VCaP (cell line): ENCODE measurements around the gene SLC25A12.

ENCODE experiments used
- H3K27ac ChIP-seq: fragments of 450-650 bp; 2 replicates; pipeline ENCODE4 v1.5.1; 2017
- TF ChIP-seq, protein P1 (sequence below): fragments of 450-650 bp; conservative IDR thresholded peaks from 2 replicates; pipeline ENCODE4 v1.5.1; 2017; ENCODE audit warnings: mild to moderate bottlenecking, moderate library complexity

The SLC25A12 gene

DNA sequence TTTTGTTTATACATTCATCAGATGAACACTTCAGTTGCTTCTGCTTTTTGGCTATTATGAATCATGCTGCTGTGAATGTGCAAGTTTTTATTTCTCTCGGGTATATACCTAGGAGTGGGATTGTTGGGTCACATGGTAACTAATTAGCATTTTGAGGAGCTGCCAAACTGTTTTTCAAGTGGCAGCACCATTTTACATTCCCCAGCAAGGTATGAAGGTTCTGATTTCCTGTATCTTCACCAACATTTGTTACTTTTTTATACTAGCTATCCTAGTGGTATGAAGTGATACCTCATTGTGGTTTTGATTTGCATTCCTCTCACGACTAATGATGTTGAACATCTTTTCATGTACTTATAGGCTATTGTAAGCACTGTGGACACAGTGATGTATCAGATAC lies 152.9 kb downstream of the SLC25A12 start:
- H3K27ac ChIP-seq, result no peak overlapping the region
- TF ChIP-seq, protein P1, sequence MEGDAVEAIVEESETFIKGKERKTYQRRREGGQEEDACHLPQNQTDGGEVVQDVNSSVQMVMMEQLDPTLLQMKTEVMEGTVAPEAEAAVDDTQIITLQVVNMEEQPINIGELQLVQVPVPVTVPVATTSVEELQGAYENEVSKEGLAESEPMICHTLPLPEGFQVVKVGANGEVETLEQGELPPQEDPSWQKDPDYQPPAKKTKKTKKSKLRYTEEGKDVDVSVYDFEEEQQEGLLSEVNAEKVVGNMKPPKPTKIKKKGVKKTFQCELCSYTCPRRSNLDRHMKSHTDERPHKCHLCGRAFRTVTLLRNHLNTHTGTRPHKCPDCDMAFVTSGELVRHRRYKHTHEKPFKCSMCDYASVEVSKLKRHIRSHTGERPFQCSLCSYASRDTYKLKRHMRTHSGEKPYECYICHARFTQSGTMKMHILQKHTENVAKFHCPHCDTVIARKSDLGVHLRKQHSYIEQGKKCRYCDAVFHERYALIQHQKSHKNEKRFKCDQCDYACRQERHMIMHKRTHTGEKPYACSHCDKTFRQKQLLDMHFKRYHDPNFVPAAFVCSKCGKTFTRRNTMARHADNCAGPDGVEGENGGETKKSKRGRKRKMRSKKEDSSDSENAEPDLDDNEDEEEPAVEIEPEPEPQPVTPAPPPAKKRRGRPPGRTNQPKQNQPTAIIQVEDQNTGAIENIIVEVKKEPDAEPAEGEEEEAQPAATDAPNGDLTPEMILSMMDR, result no peak

DNA sequence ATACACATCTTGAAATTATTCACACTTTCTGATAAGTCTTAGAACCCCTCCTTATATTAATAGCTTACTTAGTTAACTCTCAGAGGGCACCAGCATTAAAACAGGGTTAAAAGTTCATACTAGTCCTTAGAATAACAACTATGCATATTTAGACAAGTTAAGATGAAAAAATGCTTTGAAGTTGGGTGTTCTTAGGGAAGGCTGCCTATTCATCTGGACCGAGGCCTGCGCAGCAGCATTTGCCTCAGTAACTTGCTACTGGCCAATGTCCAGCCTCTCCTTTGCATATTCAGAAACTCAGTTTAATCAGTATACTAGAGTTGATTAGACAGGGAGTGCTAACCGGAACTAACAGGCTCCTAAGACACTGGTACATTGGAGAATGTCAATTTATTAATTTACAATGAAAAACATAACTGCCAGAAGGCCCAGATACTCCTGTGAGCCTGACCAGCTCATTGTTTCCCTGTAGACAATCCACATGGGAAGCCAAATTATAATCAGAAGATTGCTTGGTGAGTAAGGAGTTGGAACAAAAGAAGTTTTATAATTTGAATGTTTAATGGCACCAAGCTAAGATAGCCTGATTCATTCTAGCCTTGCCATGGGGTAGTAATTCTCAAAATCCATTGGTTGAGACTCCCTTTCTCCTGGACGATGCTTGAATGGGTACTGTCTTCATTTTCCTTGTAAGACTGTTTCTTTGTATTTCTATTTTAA lies 157.9 kb downstream of the SLC25A12 start:
- no peak overlapping the region for H3K27ac ChIP-seq
- TF ChIP-seq, protein P1, result no peak
